HCT116 (cell line): ENCODE measurements around the gene SLC12A7. TPM values are rescaled to one million over a fixed set of nuclear protein-coding genes. Genes with fewer than 3 reads are reported as not detected.

Source experiments
- ATAC-seq: fragments of 200-7000 bp; cut with Tn5 transposase; 2 replicates; pipeline ENCODE4 v1.9.1; 2020; ENCODE audit warnings: mild to moderate bottlenecking, moderate library complexity
- BruUV-seq: library from RNA; stranded (reverse); fragments of 400-500 nt; replicated peaks from 2 replicates; lab custom pipeline; 2021; lab: Mats Ljungman, UMichigan
- CTCF ChIA-PET: fragments of 300-600 bp; sonication (Branson Sonifier 250); formaldehyde crosslinking; loops from one replicate; lab custom pipeline; 2021; ENCODE audit warnings: antibody characterized with exemption; lab: Charles Lee
- POLR2A ChIA-PET: fragments of 300-600, 350-600 bp; sonication (Branson Sonifier 250); formaldehyde crosslinking; loops from one replicate; lab custom pipeline; 2021; ENCODE audit warnings: antibody characterized with exemption; lab: Charles Lee
- RAD21 ChIA-PET, 2 experiments: fragments of 300-600 bp; sonication (Branson Sonifier 250); formaldehyde crosslinking; loops; one replicate each; lab custom pipeline; 2023; ENCODE audit warnings: low total read pairs in 2 of 2; ENCODE audit not compliant: uncharacterized antibody in 2 of 2, unreplicated experiment in 2 of 2, low non-redundant PET in 1 of 2; lab: Charles Lee
- DNase-seq: peaks from one replicate; pipeline ENCODE4 v3.0.0-alpha.2; 2010; ENCODE audit warnings: low read depth, low spot score
- H2AFZ ChIP-seq: fragments of 200-600 bp; shearing (Covaris generic), sonication (generic); 2 replicates; pipeline ENCODE4 v1.6.1; 2017; ENCODE audit warnings: low read depth, mixed run types, mixed read lengths, antibody characterized with exemption, low read length; ENCODE audit not compliant: poor library complexity, severe bottlenecking
- H3K27ac ChIP-seq: 2 replicates; pipeline ENCODE4 v1.5.1; 2012; ENCODE audit warnings: low read depth, low read length
- H3K27me3 ChIP-seq: fragments of 200-600 bp; sonication (generic); 2 replicates; pipeline ENCODE4 v1.6.1; 2016; ENCODE audit warnings: mixed run types, low read length, mixed read lengths; ENCODE audit not compliant: insufficient read depth
- H3K36me3 ChIP-seq, 2 experiments: fragments of 200-500 bp in 1 of 2; fragments of 200-600 bp in 1 of 2; sonication (Bioruptor generic) in 1 of 2; sonication (generic) in 1 of 2; 2 replicates each; pipeline versions ENCODE4 v1.5.1 to v1.6.1; 2014 to 2016; ENCODE audit warnings: low read length in 2 of 2, inconsistent platforms in 1 of 2, mixed read lengths in 1 of 2, mixed run types in 1 of 2; ENCODE audit not compliant: insufficient read depth in 2 of 2, control insufficient read depth in 1 of 2
- H3K4me1 ChIP-seq, 2 experiments: fragments of 200-600 bp in 1 of 2; sonication (generic) in 1 of 2; 2 replicates each; pipeline versions ENCODE4 v1.5.1 to v1.6.1; 2012 to 2017; ENCODE audit warnings: low read length in 2 of 2, inconsistent platforms in 1 of 2, mild to moderate bottlenecking in 1 of 2, mixed read lengths in 1 of 2, mixed run types in 1 of 2, moderate library complexity in 1 of 2; ENCODE audit not compliant: insufficient read depth in 2 of 2, control insufficient read depth in 1 of 2
- H3K4me2 ChIP-seq: fragments of 200-600 bp; sonication (generic); 2 replicates; pipeline ENCODE4 v1.6.1; 2017; ENCODE audit warnings: mixed run types, low read length, mixed read lengths
- H3K4me3 ChIP-seq, 2 experiments: fragments of 200-600 bp in 1 of 2; sonication (generic) in 1 of 2; replicated peaks in 1 of 2; 2 replicates each; pipeline ENCODE4 v1.5.1; 2011 to 2016; ENCODE audit warnings: low read length in 2 of 2, control low read depth in 1 of 2, low read depth in 1 of 2, mild to moderate bottlenecking in 1 of 2, mixed read lengths in 1 of 2, mixed run types in 1 of 2
- H3K79me2 ChIP-seq: fragments of 200-600 bp; sonication (generic); 2 replicates; pipeline ENCODE4 v1.6.1; 2017; ENCODE audit warnings: mild to moderate bottlenecking, mixed run types, low read length, moderate library complexity, mixed read lengths; ENCODE audit not compliant: insufficient read depth
- H3K9ac ChIP-seq: fragments of 200-600 bp; sonication (generic); 2 replicates; pipeline ENCODE4 v1.6.1; 2016; ENCODE audit warnings: low read length, mixed read lengths
- H3K9me2 ChIP-seq: fragments of 200-600 bp; sonication (generic), shearing (Covaris generic); 2 replicates; pipeline ENCODE4 v1.6.1; 2017; ENCODE audit warnings: mixed run types, mild to moderate bottlenecking, moderate library complexity; ENCODE audit not compliant: insufficient read depth
- H3K9me3 ChIP-seq, 2 experiments: fragments of 200-500 bp in 1 of 2; fragments of 200-600 bp in 1 of 2; sonication (Bioruptor generic) in 1 of 2; sonication (generic) in 1 of 2; 2 replicates each; pipeline ENCODE4 v1.6.1; 2014 to 2017; ENCODE audit warnings: low read length in 2 of 2, mixed read lengths in 2 of 2, inconsistent platforms in 1 of 2, low read depth in 1 of 2, mild to moderate bottlenecking in 1 of 2, mixed run types in 1 of 2, moderate library complexity in 1 of 2; ENCODE audit not compliant: control insufficient read depth in 1 of 2, insufficient read depth in 1 of 2
- H4K20me1 ChIP-seq: fragments of 200-600 bp; sonication (generic), shearing (Covaris generic); 2 replicates; pipeline ENCODE4 v1.6.1; 2017; ENCODE audit warnings: mixed run types, mild to moderate bottlenecking, moderate library complexity; ENCODE audit not compliant: insufficient read depth
- ATF3 ChIP-seq: IDR thresholded peaks from 2 replicates; pipeline ENCODE4 v1.6.1; 2012
- CBX3 ChIP-seq: IDR thresholded peaks from 2 replicates; pipeline ENCODE4 v1.6.1; 2012; ENCODE audit warnings: low read depth
- FOSL1 ChIP-seq: IDR thresholded peaks from 2 replicates; pipeline ENCODE4 v1.6.1; 2012; ENCODE audit warnings: low read depth
- JUND ChIP-seq: IDR thresholded peaks from 2 replicates; pipeline ENCODE4 v1.6.1; 2012
- SP1 ChIP-seq: IDR thresholded peaks from 2 replicates; pipeline ENCODE4 v1.6.1; 2012; ENCODE audit warnings: low read depth
- YY1 ChIP-seq: IDR thresholded peaks from 2 replicates; pipeline ENCODE4 v1.6.1; 2011; ENCODE audit warnings: low read length, low read depth, moderate library complexity, mild to moderate bottlenecking; ENCODE audit not compliant: insufficient replicate concordance; ENCODE audit errors: extremely low read depth
- ZFX ChIP-seq: fragments of 450-650 bp; IDR thresholded peaks from 2 replicates; pipeline ENCODE4 v1.6.1; 2017
- ZNF274 ChIP-seq: fragments of 200-500 bp; sonication (Bioruptor generic); IDR thresholded peaks from 2 replicates; pipeline ENCODE4 v1.6.1; 2014; ENCODE audit warnings: mild to moderate bottlenecking, low read depth, low read length, inconsistent platforms
- intact Hi-C: fragments of 100-400 bp; cut with micrococcal nuclease; formaldehyde crosslinking; loops from 2 replicates; pipeline ENCODE4 v1.10.0; 2022
- total RNA-seq: library from RNA; stranded (reverse); gene quantifications from one replicate; pipeline ENCODE4 v1.2.1, GENCODE V29; 2021; ENCODE audit not compliant: unreplicated experiment

SLC12A7 gene
- total RNA-seq, 1 experiment from 2014 or later: 29.6 TPM

DNA sequence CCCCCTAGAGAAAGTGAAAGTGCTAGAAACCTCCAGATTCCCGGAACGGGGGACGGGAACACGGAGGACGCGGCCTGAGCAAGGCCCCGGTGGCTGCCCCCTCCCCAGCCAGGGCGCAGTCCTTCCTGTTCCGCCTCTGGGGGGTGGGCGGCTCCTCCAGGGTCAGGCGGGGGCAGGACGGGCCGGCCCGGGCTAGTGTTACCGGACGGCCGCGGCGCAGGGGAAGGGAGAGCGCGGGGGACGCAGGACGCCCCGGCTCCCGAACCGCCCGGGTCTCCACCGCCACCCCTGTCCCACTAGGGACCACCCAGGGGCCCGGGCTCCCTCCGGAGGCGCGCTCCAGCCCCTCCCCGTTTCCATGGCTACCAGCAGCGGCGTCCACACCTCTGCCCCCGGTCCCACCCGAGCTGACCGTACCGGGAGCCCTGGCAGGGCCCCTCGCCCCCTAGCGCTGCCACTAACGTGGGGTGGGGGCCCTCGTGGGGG lies 579 bp downstream of the SLC12A7 start:
- Histone ChIP-seq H3K27ac (peak overlapping the region; percentile 71; the same call in 1 of the 2 replicates), H3K4me2 (peak overlapping the region; percentile 81), H2AFZ (no peak overlapping the region), H3K9me3 (no peaks in the 10 kb centered on the region), H3K9me2 (no peaks in the 10 kb centered on the region), H3K9ac (peak overlapping the region; percentile 86), H3K4me3 (peak overlapping the region; percentile 67 to 77), H3K79me2 (peaks cover 48% of the 10 kb centered on the region; the same call in 1 of the 2 replicates), H4K20me1 (no peaks in the 10 kb centered on the region), H3K4me1 (peaks cover 8 to 21% of the 10 kb centered on the region in 2 experiments), H3K27me3 (no peaks in the 10 kb centered on the region), H3K36me3 (peaks cover 0 to 6% of the 10 kb centered on the region in 2 experiments; a peak in 1 of 4 replicates)
- ChIA-PET CTCF (no interaction called here), RAD21 (interaction anchor here in 1 of 2 experiments (0.7 kb wide), 1 partner anchor 138 kb away, joined by 3 read pairs; no protein-coding TSS in a partner anchor), POLR2A (no interaction called here)
- DNase-seq (no peak), ATAC-seq (peak; percentile 65)
- BruUV-seq: no TSS peak
- TF ChIP-seq YY1 (no peak), ZNF274 (no peak), JUND (no peak), FOSL1 (no peak), CBX3 (no peak), ATF3 (no peak), SP1 (no peak), ZFX (no peak)
- intact Hi-C loops: no loop called here
